GM23248 (cell line): Measurements from ENCODE around the gene WNT2. TPM values are rescaled to one million over a fixed set of nuclear protein-coding genes. Genes with fewer than 3 reads are reported as not detected.

Source experiments
- DNase-seq: peaks from one replicate; pipeline ENCODE4 v3.0.0-alpha.2; 2015
- H2AFZ ChIP-seq: fragments of 200-600 bp; sonication (generic); 2 replicates; pipeline ENCODE4 v1.6.1; 2016; ENCODE audit warnings: antibody characterized with exemption
- H3F3A ChIP-seq: fragments of 200-600 bp; sonication (generic); 2 replicates; pipeline ENCODE4 v1.6.1; 2016; ENCODE audit warnings: mild to moderate bottlenecking, antibody characterized with exemption, mixed run types; ENCODE audit not compliant: insufficient read depth
- H3K27ac ChIP-seq: fragments of 200-600 bp; sonication (generic); 2 replicates; pipeline ENCODE4 v1.5.1; 2016; ENCODE audit warnings: mild to moderate bottlenecking
- H3K27me3 ChIP-seq: fragments of 200-600 bp; sonication (generic); replicated peaks from 2 replicates; pipeline ENCODE4 v1.6.1; 2016; ENCODE audit warnings: mild to moderate bottlenecking; ENCODE audit not compliant: insufficient read depth
- H3K36me3 ChIP-seq: fragments of 200-600 bp; sonication (generic); 2 replicates; pipeline ENCODE4 v1.6.1; 2016; ENCODE audit warnings: low read depth, mild to moderate bottlenecking
- H3K4me1 ChIP-seq: fragments of 200-600 bp; sonication (generic); 2 replicates; pipeline ENCODE4 v1.6.1; 2016; ENCODE audit warnings: mild to moderate bottlenecking; ENCODE audit not compliant: insufficient read depth
- H3K4me2 ChIP-seq: fragments of 200-600 bp; sonication (generic); one replicate; pipeline ENCODE4 v1.6.1; 2016; ENCODE audit warnings: mild to moderate bottlenecking; ENCODE audit not compliant: unreplicated experiment
- H3K4me3 ChIP-seq: fragments of 200-600 bp; sonication (generic); 2 replicates; pipeline ENCODE4 v1.5.1; 2016; ENCODE audit warnings: mild to moderate bottlenecking
- H3K79me2 ChIP-seq: fragments of 200-600 bp; sonication (generic); 2 replicates; pipeline ENCODE4 v1.6.1; 2016; ENCODE audit warnings: mild to moderate bottlenecking; ENCODE audit not compliant: insufficient read depth
- H3K9ac ChIP-seq: fragments of 200-600 bp; sonication (generic); 2 replicates; pipeline ENCODE4 v1.6.1; 2016; ENCODE audit warnings: mild to moderate bottlenecking
- H3K9me2 ChIP-seq: fragments of 200-600 bp; sonication (generic); 2 replicates; pipeline ENCODE4 v1.6.1; 2016; ENCODE audit warnings: mixed run types, mild to moderate bottlenecking, moderate library complexity; ENCODE audit not compliant: insufficient read depth
- H3K9me3 ChIP-seq: fragments of 200-600 bp; sonication (generic); one replicate; pipeline ENCODE4 v1.6.1; 2017; ENCODE audit warnings: low read depth
- H4K20me1 ChIP-seq: fragments of 200-600 bp; sonication (generic); 2 replicates; pipeline ENCODE4 v1.6.0; 2016; ENCODE audit not compliant: insufficient read depth
- EZH2 ChIP-seq: fragments of 200-600 bp; sonication (generic); IDR thresholded peaks from 2 replicates; pipeline ENCODE4 v1.6.1; 2018; ENCODE audit warnings: antibody characterized with exemption, mild to moderate bottlenecking; ENCODE audit not compliant: insufficient read depth, poor library complexity, severe bottlenecking
- EZH2phosphoT487 ChIP-seq: fragments of 200-600 bp; sonication (generic); IDR thresholded peaks from 2 replicates; pipeline ENCODE4 v1.6.1; 2018; ENCODE audit warnings: antibody characterized with exemption, moderate library complexity, mild to moderate bottlenecking, low read depth; ENCODE audit not compliant: insufficient read depth
- WGBS, 2 experiments: methylation state at CpG; one replicate each; pipeline ENCODE4 v1.1.6; 2015 to 2017; ENCODE audit warnings: low lambda C conversion rate in 2 of 2, low coverage in 1 of 2; ENCODE audit errors: missing lambda C conversion rate in 2 of 2; 5-methylcytosine and 5-hydroxymethylcytosine counted together
- in situ Hi-C: fragments of 300-500 bp; cut with MboI; formaldehyde crosslinking; loops from 2 replicates; pipeline ENCODE4 v1.15.0; 2020
- polyA plus RNA-seq: library from polyadenylated mRNA; unstranded; fragments of >200 nt; fragmentation: Nextera tagmentation; extraction: Ambion mirVana; gene quantifications from 2 replicates; pipeline ENCODE4 v1.2.1, GENCODE V29; 2016
- total RNA-seq: library from RNA; depleted of rRNA; stranded (reverse); fragments of >200 nt; shearing (Covaris generic); gene quantifications from 2 replicates; pipeline ENCODE4 v1.2.3, GENCODE V29; 2014

Gene WNT2
- total and polyA plus RNA-seq, 2 experiments from 2014 or later, result 1.3 to 2.8 TPM

- TF ChIP-seq EZH2 (no peak), EZH2phosphoT487 (no peak)
- no peaks in the 10 kb centered on the region for H3K9me2 ChIP-seq
- H3K9ac ChIP-seq, result no peak overlapping the region
- DNase-seq, result peak; percentile 10
- H3K27me3 ChIP-seq, result no peaks in the 10 kb centered on the region
- no peaks in the 10 kb centered on the region for H4K20me1 ChIP-seq
- H2AFZ ChIP-seq, result no peak overlapping the region
- no peak overlapping the region for H3K4me3 ChIP-seq
- 69 to 73% methylated on average over 12 of the region's 12 CpGs for WGBS, 2 experiments
- no peaks in the 10 kb centered on the region for H3K79me2 ChIP-seq
- H3K4me2 ChIP-seq, result no peak overlapping the region
- H3F3A ChIP-seq, result peaks cover 27% of the 10 kb centered on the region
- H3K9me3 ChIP-seq, result no peaks in the 10 kb centered on the region
- no peak overlapping the region for H3K27ac ChIP-seq
- no peaks in the 10 kb centered on the region for H3K36me3 ChIP-seq
- H3K4me1 ChIP-seq, result peaks cover 30% of the 10 kb centered on the region
- in situ Hi-C loops, result no loop called here
Observed at GRCh38 chr7:117279931-117280557, 42.8 kb downstream of the WNT2 start.

GRCh38 chr7:117279203-117279602, 43.7 kb downstream of the WNT2 start:
- no peak for DNase-seq
- Histone ChIP-seq H3K9ac (no peak overlapping the region), H3F3A (peaks cover 18% of the 10 kb centered on the region), H3K27ac (no peak overlapping the region), H3K27me3 (no peaks in the 10 kb centered on the region), H2AFZ (no peak overlapping the region; the same call in 1 of the 2 replicates), H3K36me3 (no peaks in the 10 kb centered on the region), H3K9me3 (no peaks in the 10 kb centered on the region), H3K9me2 (no peaks in the 10 kb centered on the region), H3K4me1 (peaks cover 22% of the 10 kb centered on the region), H3K4me3 (no peak overlapping the region), H3K79me2 (no peaks in the 10 kb centered on the region), H3K4me2 (no peak overlapping the region), H4K20me1 (no peaks in the 10 kb centered on the region)
- in situ Hi-C loops, result no loop called here
- TF ChIP-seq EZH2phosphoT487 (no peak), EZH2 (no peak)
- WGBS, 2 experiments, result 81 to 83% methylated on average over 2 of the region's 2 CpGs

- H3K9ac ChIP-seq, result no peak overlapping the region
- no peaks in the 10 kb centered on the region for H3K9me3 ChIP-seq
- peaks cover 11% of the 10 kb centered on the region for H3K4me1 ChIP-seq
- no peak overlapping the region for H3K4me2 ChIP-seq
- in situ Hi-C loops, result no loop called here
- no peaks in the 10 kb centered on the region for H3K79me2 ChIP-seq
- TF ChIP-seq EZH2 (no peak), EZH2phosphoT487 (no peak)
- WGBS, 2 experiments, result 88 to 91% methylated on average over 10 of the region's 10 CpGs
- H2AFZ ChIP-seq, result no peak overlapping the region
- peaks cover 8% of the 10 kb centered on the region for H3F3A ChIP-seq
- H3K27me3 ChIP-seq, result no peaks in the 10 kb centered on the region
- no peaks in the 10 kb centered on the region for H3K9me2 ChIP-seq
- H3K27ac ChIP-seq, result no peak overlapping the region
- H3K4me3 ChIP-seq, result no peak overlapping the region
- no peaks in the 10 kb centered on the region for H3K36me3 ChIP-seq
- DNase-seq, result no peak
- H4K20me1 ChIP-seq, result no peaks in the 10 kb centered on the region
Observed at GRCh38 chr7:117278040-117278439, 44.8 kb downstream of the WNT2 start.

- no peak overlapping the region for H3K27ac ChIP-seq
- no peaks in the 10 kb centered on the region for H3K36me3 ChIP-seq
- H3K9ac ChIP-seq, result no peak overlapping the region
- DNase-seq, result no peak
- peaks cover 7% of the 10 kb centered on the region; the same call in 1 of the 2 replicates for H3K4me1 ChIP-seq
- no peaks in the 10 kb centered on the region for H3K79me2 ChIP-seq
- H3K9me3 ChIP-seq, result no peaks in the 10 kb centered on the region
- 50 to 53% methylated on average over 3 of the region's 3 CpGs for WGBS, 2 experiments
- H2AFZ ChIP-seq, result no peak overlapping the region
- H3F3A ChIP-seq, result peaks cover 3% of the 10 kb centered on the region; the same call in 1 of the 2 replicates
- H4K20me1 ChIP-seq, result no peaks in the 10 kb centered on the region
- in situ Hi-C loops, result no loop called here
- no peak overlapping the region for H3K4me3 ChIP-seq
- TF ChIP-seq EZH2phosphoT487 (no peak), EZH2 (no peak)
- H3K27me3 ChIP-seq, result no peaks in the 10 kb centered on the region
- H3K9me2 ChIP-seq, result no peaks in the 10 kb centered on the region
- H3K4me2 ChIP-seq, result no peak overlapping the region
Observed at GRCh38 chr7:117277576-117277975, 45.3 kb downstream of the WNT2 start.
